ENCODE data around the gene TSSC4.

- TF ChIP-seq CTCF (conservative IDR thresholded peaks at IDR 0.05; ENCODE audit: low read length): no peak
- no peak for TF ChIP-seq EZH2phosphoT487 (IDR thresholded peaks at IDR 0.05; ENCODE audit: borderline replicate concordance, low read depth, low read length)
Observed at GRCh38 chr11:2392241-2392959, 8.2 kb upstream of the TSSC4 start.

Measured in OCI-LY7 (cell line).